K562 (cell line): ENCODE measurements around the gene ZNF488. TPM values are rescaled to one million over a fixed set of nuclear protein-coding genes. Genes with fewer than 3 reads are reported as not detected.

Experiments used
- ATAC-seq: fragments of 200-7000 bp; cut with Tn5 transposase; 3 replicates; pipeline ENCODE4 v1.9.1; 2020; ENCODE audit warnings: moderate library complexity
- BruUV-seq: library from RNA; stranded (reverse); fragments of 400-500 nt; replicated peaks from 2 replicates; lab custom pipeline; 2021; lab: Mats Ljungman, UMichigan
- CTCF ChIA-PET: fragments of 300-600 bp; formaldehyde crosslinking; extraction: SDS; loops from one replicate; lab custom pipeline; 2021; ENCODE audit warnings: low intra/inter-chr PET ratio; lab: Yijun Ruan, JAX
- POLR2A ChIA-PET: fragments of 300-600, 350-650 bp; sonication (Branson Sonifier 250); formaldehyde crosslinking; extraction: SDS; loops from one replicate; lab custom pipeline; 2021; ENCODE audit warnings: antibody characterized with exemption, inconsistent platforms; lab: Yijun Ruan, JAX
- DNase-seq, 4 experiments: peaks; one replicate each; pipeline versions ENCODE4 v3.0.0 to v3.0.0-alpha.2; 2011 to 2018; ENCODE audit warnings: low spot score in 3 of 4, mixed read lengths in 3 of 4; ENCODE audit errors: extremely low read depth in 1 of 4
- FAIRE-seq: peaks from 2 replicates; lab custom pipeline; 2011; peaks lifted over from hg19 to GRCh38; lab: Jason Lieb, UNC
- H2AFZ ChIP-seq: 2 replicates; pipeline ENCODE4 v1.6.0; 2011; ENCODE audit warnings: low read depth, low read length, control low read depth, inconsistent platforms
- H3K27ac ChIP-seq: fragments of 200-600 bp; 3 replicates; pipeline ENCODE4 v1.8.0; 2011; ENCODE audit warnings: low read depth, mild to moderate bottlenecking, control low read depth, inconsistent platforms, low read length, moderate library complexity, mixed read lengths; ENCODE audit errors: extremely low read depth
- H3K27me3 ChIP-seq, 2 experiments: fragments of 300-600 bp in 1 of 2; 2 replicates in 1 of 2; 3 replicates in 1 of 2; pipeline versions ENCODE4 v1.6.0 to v1.8.0; 2011; ENCODE audit warnings: inconsistent platforms in 2 of 2, low read length in 2 of 2, mild to moderate bottlenecking in 1 of 2, mixed read lengths in 1 of 2, moderate library complexity in 1 of 2; ENCODE audit not compliant: control insufficient read depth in 2 of 2, insufficient read depth in 2 of 2
- H3K36me3 ChIP-seq: fragments of 300-600 bp; 3 replicates; pipeline ENCODE4 v1.8.0; 2011; ENCODE audit warnings: mild to moderate bottlenecking, low read length, inconsistent platforms; ENCODE audit not compliant: control insufficient read depth, insufficient read depth
- H3K4me1 ChIP-seq, 2 experiments: fragments of 200-600 bp in 1 of 2; replicated peaks in 1 of 2; 2 replicates in 1 of 2; 3 replicates in 1 of 2; pipeline versions ENCODE4 v1.5.1 to v1.8.0; 2011; ENCODE audit warnings: inconsistent platforms in 2 of 2, low read length in 2 of 2, mild to moderate bottlenecking in 1 of 2, mixed read lengths in 1 of 2, moderate library complexity in 1 of 2; ENCODE audit not compliant: control insufficient read depth in 2 of 2, insufficient read depth in 2 of 2
- H3K4me2 ChIP-seq: 2 replicates; pipeline ENCODE4 v1.6.1; 2011; ENCODE audit warnings: low read length, control low read depth, inconsistent platforms, mixed read lengths; ENCODE audit not compliant: insufficient read depth
- H3K4me3 ChIP-seq: fragments of 200-600 bp; sonication (generic), shearing (Covaris generic); 2 replicates; pipeline ENCODE4 v1.5.1; 2016; ENCODE audit warnings: control low read depth, inconsistent platforms
- H3K79me2 ChIP-seq: fragments of 200-600 bp; 3 replicates; pipeline ENCODE4 v1.8.0; 2011; ENCODE audit warnings: low read length, inconsistent platforms; ENCODE audit not compliant: control insufficient read depth, insufficient read depth
- H3K9ac ChIP-seq, 2 experiments: 2 replicates each; pipeline versions ENCODE4 v1.6.0 to v1.6.1; 2011; ENCODE audit warnings: low read depth in 2 of 2, low read length in 2 of 2, control low read depth in 1 of 2, inconsistent platforms in 1 of 2, mild to moderate bottlenecking in 1 of 2, mixed read lengths in 1 of 2; ENCODE audit not compliant: insufficient read depth in 1 of 2
- H3K9me1 ChIP-seq: one replicate; pipeline ENCODE4 v1.6.0; 2011; ENCODE audit warnings: inconsistent platforms, mild to moderate bottlenecking, low read length, moderate library complexity; ENCODE audit not compliant: control insufficient read depth, insufficient read depth
- H3K9me3 ChIP-seq: replicated peaks from 2 replicates; pipeline ENCODE4 v1.5.1; 2011; ENCODE audit warnings: low read depth, low read length, inconsistent platforms; ENCODE audit not compliant: control insufficient read depth, insufficient read depth
- H4K20me1 ChIP-seq: replicated peaks from 2 replicates; pipeline ENCODE4 v1.6.1; 2011; ENCODE audit warnings: low read length, inconsistent platforms, mixed read lengths; ENCODE audit not compliant: control insufficient read depth, insufficient read depth
- HDAC2 ChIP-seq: fragments of 450-650 bp; IDR thresholded peaks from 2 replicates; pipeline ENCODE4 v1.6.1; 2016; ENCODE audit warnings: mild to moderate bottlenecking
- RREB1 ChIP-seq: fragments of 250-450 bp; sonication (Bioruptor Pico); IDR thresholded peaks from 2 replicates; pipeline ENCODE4 v1.4.0; 2020
- TBP ChIP-seq: optimal IDR thresholded peaks from 2 replicates; pipeline ENCODE3; 2011; ENCODE audit warnings: low read depth, low read length, improper control_type of control experiment
- ZKSCAN1 ChIP-seq: fragments of 150-350 bp; IDR thresholded peaks from 2 replicates; pipeline ENCODE4 v1.6.1; 2016; ENCODE audit warnings: low read depth, low read length
- ZNF174 ChIP-seq: fragments of 250-450 bp; sonication (Bioruptor Pico); IDR thresholded peaks from 2 replicates; pipeline ENCODE4 v1.4.0; 2020; ENCODE audit warnings: mild to moderate bottlenecking
- WGBS: fragments of 100-300 bp; shearing (Covaris generic); methylation state at CpG from one replicate; pipeline ENCODE4 v1.1.6; 2016; ENCODE audit warnings: low coverage, mixed read lengths; ENCODE audit not compliant: insufficient coverage; ENCODE audit errors: missing lambda C conversion rate; 5-methylcytosine and 5-hydroxymethylcytosine counted together
- in situ Hi-C: fragments of 300-500 bp; cut with MboI; formaldehyde crosslinking; loops from 4 replicates; pipeline ENCODE4 v1.15.0; 2018; ENCODE audit warnings: inconsistent platforms, mixed read lengths
- intact Hi-C: fragments of 100-400 bp; cut with micrococcal nuclease; formaldehyde crosslinking; loops from 2 replicates; pipeline ENCODE4 v1.14.2; 2022
- polyA plus RNA-seq, 8 experiments: library from polyadenylated mRNA; depleted of rRNA in 4 of 8; stranded (reverse) in 5 of 8; unstranded in 3 of 8; fragments of >200 nt; fragmentation: Nextera tagmentation in 2 of 8; fragmentation: Illumina TruSeq in 1 of 8; extraction: Ambion mirVana in 2 of 8; extraction: Trizol in 1 of 8; gene quantifications; 2 replicates each; pipeline versions ENCODE4 v1.2.1 to v1.2.3, GENCODE V29; 2011 to 2014; ENCODE audit warnings: inconsistent platforms in 1 of 8, missing spikeins in 1 of 8
- total RNA-seq, 7 experiments: library from RNA; depleted of rRNA in 6 of 7; stranded (reverse); fragments of >200 nt in 6 of 7; fragmentation: Illumina TruSeq in 2 of 7; extraction: Trizol in 2 of 7; gene quantifications; 2 replicates each; pipeline versions ENCODE4 v1.2.1 to v1.2.3, GENCODE V29; 2011 to 2021; ENCODE audit warnings: low replicate concordance in 1 of 7

ZNF488 gene
- total and polyA plus RNA-seq, 9 of the 15 experiments (the other 6 are each of a cell fraction or from before 2014, with no cell fraction given), result 0.03 to 0.09 (median 0.05) TPM; not detected in 3

- TF ChIP-seq RREB1 (no peak), TBP (no peak), HDAC2 (no peak), ZNF174 (CRISPR knock-in tag) (no peak), ZKSCAN1 (peak; percentile 92)
- H3K36me3 ChIP-seq, result no peaks in the 10 kb centered on the region
- no peak for FAIRE-seq
- H3K79me2 ChIP-seq, result no peaks in the 10 kb centered on the region
- H3K4me3 ChIP-seq, result no peak overlapping the region
- H3K4me2 ChIP-seq, result no peak overlapping the region
- ChIA-PET POLR2A (no interaction called here), CTCF (no interaction called here)
- no peaks in the 10 kb centered on the region for H3K9me3 ChIP-seq
- H3K9ac ChIP-seq, result no peak overlapping the region
- H2AFZ ChIP-seq, result no peak overlapping the region
- peaks cover 0 to 2% of the 10 kb centered on the region in 2 experiments; a peak in 1 of 5 replicates for H3K4me1 ChIP-seq
- peaks cover 53 to 78% of the 10 kb centered on the region in 2 experiments for H3K27me3 ChIP-seq
- intact Hi-C loops (no loop called here), in situ Hi-C loops (no loop called here)
- no peak for ATAC-seq
- no peak for DNase-seq
- no TSS peak for BruUV-seq
- H3K9me1 ChIP-seq, result peaks cover 5% of the 10 kb centered on the region
- 7% methylated on average over 6 of the region's 7 CpGs for WGBS
- H4K20me1 ChIP-seq, result peaks cover 9% of the 10 kb centered on the region
- no peak overlapping the region for H3K27ac ChIP-seq
Measured at GRCh38 chr10:47371629-47372485, 12.2 kb downstream of the ZNF488 start.
